Type B pancreatic cell (in vitro differentiated cells): Measurements from ENCODE around the gene DDB1. TPM values are rescaled to one million over a fixed set of nuclear protein-coding genes. Genes with fewer than 3 reads are reported as not detected.
"Not testable (repeated sequence)": the region's sequence is repeated elsewhere in the genome, so short reads cannot be mapped to it uniquely, and the experiment has no call there.

Experiments
- DNase-seq: peaks from one replicate; pipeline ENCODE4 v3.0.0; 2021; ENCODE audit warnings: mixed read lengths; ENCODE audit not compliant: unreplicated experiment; ENCODE audit errors: extremely low spot score
- H3K27ac Mint-ChIP-seq: 2 replicates; pipeline ENCODE4 v1.8.0; 2021; ENCODE audit warnings: mild to moderate bottlenecking, mixed read lengths
- H3K27me3 Mint-ChIP-seq: 2 replicates; pipeline ENCODE4 v1.8.0; 2021; ENCODE audit warnings: mixed read lengths
- H3K36me3 Mint-ChIP-seq: 2 replicates; pipeline ENCODE4 v1.8.0; 2021; ENCODE audit warnings: mixed read lengths
- H3K4me1 Mint-ChIP-seq: one replicate; pipeline ENCODE4 v1.8.0; 2021; ENCODE audit warnings: mixed read lengths; ENCODE audit not compliant: unreplicated experiment
- H3K4me3 Mint-ChIP-seq: 2 replicates; pipeline ENCODE4 v1.8.0; 2021; ENCODE audit warnings: mild to moderate bottlenecking, mixed read lengths
- H3K9me3 Mint-ChIP-seq: 2 replicates; pipeline ENCODE4 v1.8.0; 2021; ENCODE audit warnings: mixed read lengths
- CTCF ChIP-seq: fragments of 200-600 bp; sonication (generic); conservative IDR thresholded peaks from 2 replicates; pipeline ENCODE4 v1.5.0; 2021; ENCODE audit warnings: antibody characterized with exemption, mild to moderate bottlenecking
- total RNA-seq: library from RNA; stranded (reverse); gene quantifications from 2 replicates; pipeline ENCODE4 v1.2.1, GENCODE V29; 2021; ENCODE audit warnings: low replicate concordance

Gene DDB1
- total RNA-seq, 1 donor from 2014 or later: 279 TPM

- no peak overlapping the region for H3K4me3 Mint-ChIP-seq
- DNase-seq: no peak
- H3K9me3 Mint-ChIP-seq: no peaks in the 10 kb centered on the region
- H3K36me3 Mint-ChIP-seq: no peaks in the 10 kb centered on the region
- no peak overlapping the region for H3K27ac Mint-ChIP-seq
- no peak for TF ChIP-seq CTCF
- no peaks in the 10 kb centered on the region for H3K27me3 Mint-ChIP-seq
- H3K4me1 Mint-ChIP-seq: no peaks in the 10 kb centered on the region
These were observed 73.5 kb downstream of the DDB1 start for GRCh38 chr11:61259363-61259762.

- Mint-ChIP-seq H3K27ac (no peak overlapping the region), H3K4me1 (no peaks in the 10 kb centered on the region), H3K9me3 (no peaks in the 10 kb centered on the region), H3K27me3 (no peaks in the 10 kb centered on the region), H3K4me3 (no peak overlapping the region), H3K36me3 (no peaks in the 10 kb centered on the region)
- no peak for DNase-seq
- no peak for TF ChIP-seq CTCF
These were observed 74.4 kb downstream of the DDB1 start for GRCh38 chr11:61258546-61258945.

- Mint-ChIP-seq H3K4me3 (no peak overlapping the region), H3K9me3 (no peaks in the 10 kb centered on the region), H3K4me1 (no peaks in the 10 kb centered on the region), H3K36me3 (no peaks in the 10 kb centered on the region), H3K27me3 (no peaks in the 10 kb centered on the region), H3K27ac (no peak overlapping the region)
- no peak for DNase-seq
- no peak for TF ChIP-seq CTCF
These were observed 76.0 kb downstream of the DDB1 start for GRCh38 chr11:61256710-61257482.

- Mint-ChIP-seq H3K4me3 (no peak overlapping the region), H3K27me3 (no peaks in the 10 kb centered on the region), H3K9me3 (no peaks in the 10 kb centered on the region), H3K36me3 (no peaks in the 10 kb centered on the region), H3K4me1 (no peaks in the 10 kb centered on the region), H3K27ac (no peak overlapping the region)
- TF ChIP-seq CTCF: peak; percentile 86
- DNase-seq: no peak
These were observed 78.4 kb downstream of the DDB1 start for GRCh38 chr11:61254403-61255025.

GRCh38 chr11:61252332-61252731, 80.6 kb downstream of the DDB1 start:
- not testable (repeated sequence) for H3K36me3 Mint-ChIP-seq, H3K4me3 Mint-ChIP-seq, H3K9me3 Mint-ChIP-seq, H3K4me1 Mint-ChIP-seq, DNase-seq, H3K27me3 Mint-ChIP-seq, H3K27ac Mint-ChIP-seq

- H3K36me3 Mint-ChIP-seq, H3K4me3 Mint-ChIP-seq, H3K27me3 Mint-ChIP-seq, H3K4me1 Mint-ChIP-seq, H3K27ac Mint-ChIP-seq, H3K9me3 Mint-ChIP-seq, DNase-seq: not testable (repeated sequence)
These were observed 81.8 kb downstream of the DDB1 start for GRCh38 chr11:61250796-61251765.

Other genes with a start within 250 kb of the DDB1 start
- not detected in 2 replicates for gene CD5, start 230.6 kb downstream of the DDB1 start, total RNA-seq
- 27.8 and 42.1 TPM in 2 replicates for gene VPS37C, start 171.7 kb downstream of the DDB1 start, total RNA-seq
- gene PGA3, start 129.6 kb downstream of the DDB1 start, total RNA-seq: 1.3 TPM in 1 of 2 replicates, not detected in the other
- gene PGA4, start 110.8 kb downstream of the DDB1 start, total RNA-seq: 1.6 and 7.0 TPM in 2 replicates
- 0.62 and 2.9 TPM in 2 replicates for gene PGA5, start 91.9 kb downstream of the DDB1 start, total RNA-seq
- gene VWCE, start 37.8 kb downstream of the DDB1 start, total RNA-seq: 5.4 and 20.0 TPM in 2 replicates
- gene TKFC, start 123 bp upstream of the DDB1 start, total RNA-seq: 66.9 and 72.6 TPM in 2 replicates
- 34.9 and 35.0 TPM in 2 replicates for gene CYB561A3, start 28.8 kb upstream of the DDB1 start, total RNA-seq
- gene TMEM138, start 29.3 kb upstream of the DDB1 start, total RNA-seq: 35.3 and 54.5 TPM in 2 replicates
- 14.8 and 19.9 TPM in 2 replicates for gene TMEM216, start 59.5 kb upstream of the DDB1 start, total RNA-seq
- gene CPSF7, start 96.9 kb upstream of the DDB1 start, total RNA-seq: 86.9 and 129 TPM in 2 replicates
- 41.7 and 49.8 TPM in 2 replicates for gene SDHAF2, start 97.0 kb upstream of the DDB1 start, total RNA-seq
- gene LRRC10B, start 175.6 kb upstream of the DDB1 start, total RNA-seq: 3.2 and 10.0 TPM in 2 replicates
- gene SYT7, start 248.0 kb upstream of the DDB1 start, total RNA-seq: 26.5 and 37.5 TPM in 2 replicates